Right lung (tissue), 5 donors: ENCODE results near the gene DDX3X. TPM values are rescaled to one million over a fixed set of nuclear protein-coding genes. Genes with fewer than 3 reads are reported as not detected.
A peak's percentile ranks its signal among the peaks of the same experiment; 100 is the strongest.

ENCODE experiments used
- DNase-seq, 2 donors: peaks; one replicate each; pipeline ENCODE4 v3.0.0-alpha.2; 2013
- polyA plus RNA-seq, 5 donors: library from polyadenylated mRNA; unstranded; fragments of 120-200 nt; gene quantifications; one replicate each; pipeline versions ENCODE4 v1.2.1 to v1.2.3, GENCODE V29; 2013; ENCODE audit warnings: inconsistent platforms in 1 of 5, low replicate concordance in 1 of 5; ENCODE audit not compliant: insufficient read length in 5 of 5, insufficient read depth in 1 of 5

DDX3X gene
- polyA plus RNA-seq, 5 donors = 213 to 366 (median 268) TPM

GRCh38 chrX:41322821-41323603 is 10.9 kb upstream of the DDX3X start:
- DNase-seq = no peak

GRCh38 chrX:41326431-41326830 is 7.5 kb upstream of the DDX3X start:
- no peak for DNase-seq

GRCh38 chrX:41327341-41327740 is 6.6 kb upstream of the DDX3X start:
- DNase-seq = no peak

- no peak for DNase-seq
Observed at GRCh38 chrX:41329101-41329500, 4.9 kb upstream of the DDX3X start.

GRCh38 chrX:41332005-41332404 is 2.0 kb upstream of the DDX3X start:
- no peak for DNase-seq

GRCh38 chrX:41332408-41333002 is 1.5 kb upstream of the DDX3X start:
- peak; percentile 47 to 56 for DNase-seq

- DNase-seq = peak; percentile 91 to 93
Observed at GRCh38 chrX:41333003-41333743, 789 bp upstream of the DDX3X start.

GRCh38 chrX:41334363-41335197 is 618 bp downstream of the DDX3X start:
- peak; percentile 92 for DNase-seq

- DNase-seq = peak in 1 of 2 donors; percentile 51
Observed at GRCh38 chrX:41335198-41335957, 1.4 kb downstream of the DDX3X start.

- DNase-seq = no peak
Observed at GRCh38 chrX:41335958-41336331, 2.0 kb downstream of the DDX3X start.

GRCh38 chrX:41336447-41336846 is 2.5 kb downstream of the DDX3X start:
- no peak for DNase-seq

- DNase-seq = no peak
Observed at GRCh38 chrX:41337140-41337539, 3.2 kb downstream of the DDX3X start.

GRCh38 chrX:41338436-41338835 is 4.5 kb downstream of the DDX3X start:
- DNase-seq = no peak

- no peak for DNase-seq
Observed at GRCh38 chrX:41339148-41339547, 5.2 kb downstream of the DDX3X start.

GRCh38 chrX:41344053-41344452 is 10.1 kb downstream of the DDX3X start:
- no peak for DNase-seq

GRCh38 chrX:41347186-41347585 is 13.2 kb downstream of the DDX3X start:
- DNase-seq = no peak

GRCh38 chrX:41348551-41348950 is 14.6 kb downstream of the DDX3X start:
- DNase-seq = no peak

- DNase-seq = no peak
Observed at GRCh38 chrX:41350150-41350975, 16.4 kb downstream of the DDX3X start.

GRCh38 chrX:41350976-41351569 is 17.1 kb downstream of the DDX3X start:
- no peak for DNase-seq

GRCh38 chrX:41351923-41352322 is 18.0 kb downstream of the DDX3X start:
- DNase-seq = no peak
